Measurements from ENCODE around the gene CPXM1. TPM values are rescaled to one million over a fixed set of nuclear protein-coding genes. Genes with fewer than 3 reads are reported as not detected.

CPXM1 gene
- polyA plus RNA-seq, 4 donors: 238 to 306 (median 269) TPM

DNA sequence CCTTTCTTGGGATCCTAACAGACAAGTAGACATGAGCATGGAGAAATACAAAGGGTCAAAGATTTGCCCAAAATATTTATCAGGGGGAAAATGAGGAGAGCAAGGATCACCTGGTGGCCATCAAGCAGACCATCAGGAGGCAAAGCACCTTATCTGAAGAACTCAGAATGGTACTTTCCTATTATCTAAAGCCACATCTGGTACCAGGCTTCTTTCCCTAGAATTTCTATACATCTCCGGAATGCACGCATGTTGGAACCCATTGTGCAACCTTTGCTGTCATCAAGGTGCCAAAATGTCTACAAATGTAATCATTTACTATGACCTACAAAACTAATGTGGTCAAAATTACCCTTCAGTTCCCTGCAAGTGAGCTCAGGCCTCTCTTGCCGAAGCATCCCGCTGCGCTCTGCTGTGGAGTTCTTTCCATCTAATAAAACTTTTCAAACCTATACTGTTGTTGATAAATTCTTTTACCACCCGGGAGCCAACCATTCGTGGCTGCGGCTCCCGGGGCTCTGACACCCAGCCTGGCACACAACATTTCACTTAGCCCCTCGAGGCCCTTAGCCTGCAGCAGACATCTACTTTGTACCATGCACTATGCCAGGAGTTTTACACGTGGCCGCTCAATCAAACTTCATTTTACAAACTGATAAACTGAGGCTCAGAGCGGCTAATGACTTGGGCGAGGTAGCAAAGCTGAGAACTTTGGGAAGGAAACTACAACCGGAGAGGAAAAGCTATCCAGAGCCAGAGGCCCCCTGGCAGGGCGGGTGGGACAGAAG, 3.8 kb upstream of the CPXM1 start:
- DNase-seq (ENCODE audit: low read depth in 4 of 4, low spot score in 2 of 4): no peak

DNA sequence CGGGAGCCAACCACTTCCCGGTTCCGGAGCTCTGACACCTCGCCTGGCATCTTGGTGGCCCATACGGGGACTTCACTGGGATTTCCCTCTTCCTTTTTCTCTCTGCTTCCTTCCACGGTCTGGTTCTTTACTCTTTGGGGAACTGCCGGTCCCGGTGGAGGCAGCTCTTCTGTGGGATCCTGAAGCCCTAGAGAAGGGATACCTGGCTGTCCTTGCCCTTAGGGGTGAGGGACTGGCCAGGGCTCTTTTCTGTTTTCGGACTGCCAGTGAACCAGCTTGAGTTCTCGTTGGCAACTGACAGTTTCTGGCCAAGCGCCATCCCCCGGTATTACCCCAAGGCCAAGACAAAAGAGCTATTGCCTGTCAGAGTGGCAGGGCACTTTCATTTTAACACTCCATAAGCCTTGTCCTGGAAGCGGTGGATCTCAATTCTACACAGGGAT, 880 bp upstream of the CPXM1 start:
- no peak for DNase-seq (ENCODE audit: low read depth in 4 of 4, low spot score in 2 of 4)

DNA sequence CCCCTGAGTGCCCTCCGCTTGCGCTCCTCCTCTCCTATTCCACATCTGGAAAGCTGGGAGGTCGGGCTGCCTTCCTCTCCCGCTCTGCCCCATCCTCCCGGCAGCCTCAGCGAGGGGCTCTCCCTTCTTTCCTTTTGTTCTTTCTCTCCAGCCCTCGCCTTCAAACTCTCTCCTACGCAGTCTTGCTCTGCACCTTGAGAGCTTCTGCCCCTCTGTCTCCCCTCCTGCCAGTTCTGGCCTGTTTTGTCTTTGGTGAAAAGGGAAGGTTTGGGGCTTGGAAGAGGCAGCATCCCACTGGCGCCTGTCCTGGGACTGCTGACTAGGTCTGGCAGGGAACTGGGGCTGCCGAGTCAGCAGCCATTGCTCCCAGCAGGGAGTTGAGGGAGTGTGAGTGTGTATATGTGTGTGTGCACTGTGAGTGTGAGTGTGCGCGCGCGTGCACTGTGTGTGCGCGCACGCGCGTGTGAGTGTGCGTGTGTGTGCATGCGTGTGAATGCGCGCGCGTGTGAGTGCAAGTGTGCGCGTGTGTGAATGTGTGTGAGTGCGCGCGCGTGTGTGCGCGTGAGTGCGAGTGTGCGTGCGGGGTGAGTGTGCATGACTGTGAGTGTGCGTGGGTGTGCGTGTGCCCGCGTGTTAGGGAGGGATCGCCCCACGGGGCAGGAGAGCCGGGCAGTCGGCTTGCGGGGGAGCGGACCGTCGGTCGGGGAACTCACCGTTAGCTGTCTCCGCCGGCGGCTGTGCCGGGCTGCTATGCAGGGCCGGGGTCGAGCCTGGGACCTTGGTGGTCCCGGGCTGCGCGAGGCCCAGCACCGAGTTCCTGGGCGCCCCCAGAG, 523 bp downstream of the CPXM1 start:
- DNase-seq (ENCODE audit: low read depth in 4 of 4, low spot score in 2 of 4): no peak

GRCh38 chr20:2799271-2799670, 1.2 kb downstream of the CPXM1 start:
- no peak for DNase-seq (ENCODE audit: low read depth in 4 of 4, low spot score in 2 of 4)

DNA sequence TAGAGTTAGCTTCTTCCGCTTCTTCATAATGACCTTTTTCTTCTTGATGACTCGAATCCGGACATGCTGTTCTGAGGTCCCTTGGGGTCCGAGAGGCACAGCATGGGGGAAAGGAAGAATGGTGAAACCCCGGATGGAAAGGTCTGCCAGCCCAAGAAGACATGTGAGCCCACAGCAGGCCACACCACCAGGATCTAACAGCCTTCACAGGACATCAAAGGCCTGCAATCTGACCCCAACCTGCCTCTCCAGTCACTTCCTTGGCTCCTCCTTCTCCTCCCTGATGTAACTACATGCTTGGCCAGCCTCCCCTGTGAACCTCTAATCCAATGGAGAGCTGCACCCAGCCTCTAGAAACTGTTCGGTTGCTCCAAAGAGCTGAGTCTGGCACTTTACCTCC, 1.6 kb downstream of the CPXM1 start:
- no peak for DNase-seq (ENCODE audit: low read depth in 4 of 4, low spot score in 2 of 4)

GRCh38 chr20:2798095-2798805, 2.2 kb downstream of the CPXM1 start:
- no peak for DNase-seq (ENCODE audit: low read depth in 4 of 4, low spot score in 2 of 4)

DNA sequence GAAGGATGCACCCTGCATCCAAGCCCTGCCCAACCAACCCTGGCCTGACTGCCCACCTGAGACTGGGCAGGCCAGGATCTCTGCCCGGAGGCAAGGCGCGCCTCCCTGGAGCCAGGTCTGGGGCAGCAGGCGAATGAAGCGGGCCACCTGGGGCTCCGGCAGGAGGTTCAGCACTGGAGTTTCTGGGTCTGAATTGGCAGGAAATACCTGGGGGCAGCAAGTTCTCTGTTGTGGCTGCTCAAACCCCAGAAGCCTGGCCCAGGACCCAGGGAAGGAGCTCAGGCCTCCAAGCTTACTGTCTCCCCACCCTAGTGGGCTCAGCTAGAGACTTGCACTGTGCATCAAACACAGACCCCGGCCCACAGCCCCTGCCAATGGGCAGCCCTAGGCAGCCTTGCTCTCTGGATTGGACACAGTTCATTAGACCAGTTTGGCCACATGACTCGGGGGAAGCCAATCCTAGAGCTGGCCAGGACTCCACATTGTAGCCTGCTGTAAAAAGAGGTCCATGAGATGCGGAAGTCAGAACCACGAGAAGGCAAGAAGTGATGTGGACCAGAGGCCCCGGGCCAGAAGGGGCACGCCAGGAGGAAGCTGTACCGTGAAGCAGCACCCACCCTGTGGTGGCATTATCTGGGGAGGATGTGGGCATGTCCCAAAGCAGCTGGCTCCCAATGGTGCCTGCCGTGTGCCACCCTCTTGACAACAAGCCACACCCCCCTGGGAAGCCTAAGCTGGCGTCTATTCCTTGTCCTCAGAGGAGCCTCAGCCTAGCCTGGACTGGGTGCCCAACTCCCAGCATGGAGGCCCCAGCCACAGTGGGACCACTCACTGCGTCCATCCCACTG, 3.1 kb downstream of the CPXM1 start:
- DNase-seq (ENCODE audit: low read depth in 4 of 4, low spot score in 2 of 4): no peak

- DNase-seq (ENCODE audit: low read depth in 4 of 4, low spot score in 2 of 4): no peak
These were observed 4.3 kb downstream of the CPXM1 start for GRCh38 chr20:2796011-2796660.

DNA sequence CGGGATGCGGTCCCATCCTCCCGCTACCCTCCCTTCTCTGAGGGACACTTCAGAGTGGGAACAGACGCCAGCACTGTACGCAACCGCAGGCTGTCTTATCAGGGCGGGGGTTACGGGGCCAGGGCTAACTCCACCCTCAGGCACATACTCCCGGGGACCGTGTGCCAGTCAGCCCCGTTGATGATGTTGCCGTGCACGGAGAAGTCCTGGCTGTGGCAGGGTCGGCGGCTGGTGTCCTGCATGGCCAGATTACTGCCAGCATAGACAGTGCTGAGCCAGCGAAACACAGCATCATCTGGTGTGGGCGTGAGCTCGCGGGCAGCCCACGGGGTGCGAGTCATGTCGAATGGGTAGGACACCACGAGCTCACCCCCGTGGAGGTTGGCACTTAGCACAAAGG, 5.0 kb downstream of the CPXM1 start:
- no peak for DNase-seq (ENCODE audit: low read depth in 4 of 4, low spot score in 2 of 4)

GRCh38 chr20:2794866-2795447, 5.5 kb downstream of the CPXM1 start:
- no peak for DNase-seq (ENCODE audit: low read depth in 4 of 4, low spot score in 2 of 4)

GRCh38 chr20:2794202-2794748, 6.2 kb downstream of the CPXM1 start:
- DNase-seq (ENCODE audit: low read depth in 4 of 4, low spot score in 2 of 4): no peak

DNA sequence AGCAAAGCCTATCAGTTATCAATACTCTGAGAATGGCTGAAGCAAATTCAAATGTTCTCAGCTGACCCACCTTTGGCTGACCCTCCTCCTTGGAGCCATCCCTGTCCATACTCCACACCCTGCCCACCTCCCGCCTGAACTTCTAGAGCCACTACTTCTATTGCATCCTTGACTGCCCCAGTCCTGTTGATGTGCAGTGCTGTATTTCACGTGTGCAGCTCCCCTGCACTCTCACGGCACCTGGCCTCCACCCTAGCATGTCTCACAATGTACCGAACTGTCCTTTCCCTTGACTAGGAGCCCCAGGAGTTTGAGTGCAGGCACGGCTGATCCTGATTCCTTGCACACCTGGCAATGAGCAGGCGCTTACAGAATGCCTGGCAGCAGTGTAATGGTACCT, 7.0 kb downstream of the CPXM1 start:
- no peak for DNase-seq (ENCODE audit: low read depth in 4 of 4, low spot score in 2 of 4)

DNA sequence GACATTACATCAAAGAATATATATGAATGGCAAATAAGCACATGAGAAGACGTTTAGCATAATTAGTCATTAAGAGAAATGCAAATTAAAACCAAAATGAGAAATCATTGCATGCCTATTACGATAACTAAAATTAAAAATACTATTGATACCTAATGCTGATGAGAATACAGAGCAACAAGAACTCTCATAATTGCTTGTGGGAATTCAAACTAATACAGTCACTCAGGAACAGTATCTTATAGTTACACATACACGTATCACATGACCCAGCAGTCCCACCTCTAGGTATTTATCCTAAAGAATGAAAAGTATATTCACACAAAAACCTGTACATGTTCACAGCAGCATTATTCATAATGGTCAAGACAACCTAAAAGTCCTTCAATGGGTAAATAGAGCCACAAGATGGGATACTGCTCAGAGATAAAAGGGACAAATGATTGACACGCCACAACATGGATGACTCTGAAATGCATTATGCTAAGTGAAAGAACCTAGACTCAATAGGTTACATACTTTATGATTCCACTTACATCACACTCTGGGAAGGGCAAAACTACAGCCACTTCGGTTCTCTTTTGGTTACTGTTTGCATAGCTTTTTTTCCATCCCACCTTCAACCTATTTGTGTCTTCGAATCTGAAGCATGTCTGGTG, 16.4 kb downstream of the CPXM1 start:
- no peak for DNase-seq (ENCODE audit: low read depth in 4 of 4, low spot score in 2 of 4)

DNA sequence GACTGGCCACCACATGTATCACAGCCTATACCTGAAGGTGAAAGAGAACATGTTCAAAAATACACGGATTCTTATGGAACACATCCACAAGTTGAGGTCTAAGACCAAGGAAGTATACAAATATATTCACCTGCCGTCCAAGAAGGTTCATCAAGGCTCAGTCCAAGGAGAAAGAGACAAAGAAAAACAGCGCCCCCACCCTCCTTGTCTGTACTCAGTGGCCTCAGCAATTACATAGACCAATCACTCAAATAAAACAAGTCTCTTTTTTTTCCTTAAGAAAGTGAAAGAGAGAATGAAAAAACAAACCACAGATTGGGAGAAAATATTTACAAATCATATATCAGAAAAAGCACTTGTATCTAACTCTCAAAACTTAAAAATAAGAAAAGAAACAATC, 19.5 kb downstream of the CPXM1 start:
- no peak for DNase-seq (ENCODE audit: low read depth in 4 of 4, low spot score in 2 of 4)

DNA sequence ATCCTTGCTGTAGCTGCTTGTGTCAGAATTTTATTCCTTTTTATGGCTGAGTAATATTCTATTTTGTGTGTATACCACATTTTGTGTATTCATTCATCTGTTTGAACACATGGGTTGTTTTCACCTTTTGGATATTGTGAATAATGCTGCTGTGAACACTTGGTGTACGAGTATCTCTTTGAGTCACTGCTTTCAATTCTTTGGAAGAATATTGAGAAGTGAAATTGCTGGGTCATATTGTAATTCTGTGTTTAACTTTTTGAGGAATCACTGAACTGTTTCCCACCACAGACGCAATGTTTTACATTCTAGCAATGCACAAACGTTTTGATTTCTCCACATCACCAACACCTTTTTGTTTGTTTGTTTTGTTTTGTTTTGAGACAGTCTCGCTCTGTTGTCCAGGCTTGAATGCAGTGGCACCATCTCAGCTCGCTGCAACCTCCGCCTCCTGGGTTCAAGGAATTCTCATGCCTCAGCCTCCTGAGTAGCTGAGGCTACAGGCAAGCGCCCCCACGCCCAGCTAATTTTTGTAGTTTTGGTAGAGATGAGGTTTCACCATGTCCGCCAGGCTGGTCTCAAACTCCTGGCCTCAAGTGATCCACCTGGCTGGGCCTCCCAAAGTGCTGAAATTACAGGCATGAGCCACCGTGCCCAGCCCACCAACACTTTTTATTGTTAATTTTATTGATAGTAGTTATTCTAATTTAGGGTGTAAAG, 21.7 kb downstream of the CPXM1 start:
- DNase-seq (ENCODE audit: low read depth in 4 of 4, low spot score in 2 of 4): no peak

DNA sequence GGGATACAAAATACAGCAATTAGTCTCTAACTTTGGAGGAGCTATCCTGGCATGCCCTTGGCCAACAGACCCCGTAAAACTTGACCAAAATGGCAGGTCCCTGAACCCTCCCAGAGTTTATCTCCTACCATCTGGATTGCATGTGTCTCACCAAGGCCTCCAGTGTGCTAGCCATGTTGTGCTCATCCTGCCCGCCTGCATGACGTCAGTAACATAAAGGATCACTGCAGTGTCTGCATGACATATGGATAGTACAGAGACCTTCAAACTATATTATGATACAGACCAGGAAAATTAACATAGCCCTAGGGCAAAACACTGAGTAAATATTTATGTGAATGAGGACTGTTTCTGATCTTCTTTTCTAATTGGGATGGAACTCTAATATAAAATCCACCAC, 25.3 kb downstream of the CPXM1 start:
- no peak for DNase-seq (ENCODE audit: low read depth in 4 of 4, low spot score in 2 of 4)

- no peak for DNase-seq (ENCODE audit: low read depth in 4 of 4, low spot score in 2 of 4)
These were observed 26.6 kb downstream of the CPXM1 start for GRCh38 chr20:2773812-2774211.

DNA sequence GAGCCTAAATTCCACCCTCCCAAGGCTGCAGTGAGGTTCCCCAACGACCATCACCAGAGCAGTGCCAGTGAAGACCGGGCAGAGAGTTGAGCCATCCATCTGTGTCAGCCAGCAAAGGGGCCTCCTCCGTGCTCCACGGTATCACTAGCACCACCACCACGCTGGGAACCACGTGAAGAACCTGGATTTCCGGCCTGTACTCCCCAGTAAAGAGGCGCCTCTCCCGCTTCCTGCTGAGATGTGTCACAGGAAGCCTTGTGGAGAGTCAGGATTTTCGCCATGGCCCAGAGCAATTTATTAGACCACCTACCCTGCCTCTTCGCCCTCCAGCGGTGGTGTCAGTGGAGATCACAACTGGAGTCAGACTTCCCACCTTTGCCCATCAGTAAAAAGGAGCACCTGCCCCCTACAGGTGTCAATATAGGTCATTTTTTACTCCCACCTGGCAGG, 28.8 kb downstream of the CPXM1 start:
- DNase-seq (ENCODE audit: low read depth in 4 of 4, low spot score in 2 of 4): no peak
